GM12878 (cell line): ENCODE results near the gene ART3. TPM values are rescaled to one million over a fixed set of nuclear protein-coding genes. Genes with fewer than 3 reads are reported as not detected.

Experiments
- ATAC-seq: fragments of 200-7000 bp; cut with Tn5 transposase; 3 replicates; pipeline ENCODE4 v1.9.1; 2020; ENCODE audit warnings: mild to moderate bottlenecking, moderate library complexity
- BruUV-seq: library from RNA; stranded (reverse); fragments of 400-500 nt; replicated peaks from 2 replicates; lab custom pipeline; 2021; lab: Mats Ljungman, UMichigan
- CTCF ChIA-PET: fragments of 300-600 bp; sonication (Branson Sonifier 250); formaldehyde crosslinking; extraction: SDS; loops from one replicate; lab custom pipeline; 2021; ENCODE audit warnings: inconsistent platforms; lab: Yijun Ruan, JAX
- POLR2A ChIA-PET: fragments of 350-600 bp; formaldehyde crosslinking; extraction: SDS; loops from one replicate; lab custom pipeline; 2021; ENCODE audit warnings: inconsistent platforms; lab: Charles Lee
- RAD21 ChIA-PET: fragments of 300-600 bp; sonication (Branson Sonifier 250); formaldehyde crosslinking; loops from one replicate; lab custom pipeline; 2023; ENCODE audit warnings: antibody characterized with exemption; ENCODE audit not compliant: unreplicated experiment; lab: Charles Lee
- SMC1A ChIA-PET: fragments of 300-600 bp; sonication (Branson Sonifier 250); formaldehyde crosslinking; loops from one replicate; lab custom pipeline; 2023; ENCODE audit not compliant: unreplicated experiment, uncharacterized antibody; lab: Charles Lee
- DNase-seq: peaks from one replicate; pipeline ENCODE4 v3.0.0-alpha.2; 2011; ENCODE audit warnings: low read depth, low spot score
- FAIRE-seq: peaks from 3 replicates; lab custom pipeline; 2011; peaks lifted over from hg19 to GRCh38; lab: Jason Lieb, UNC
- H2AFZ ChIP-seq: 2 replicates; pipeline ENCODE4 v1.6.0; 2011; ENCODE audit warnings: low read depth, low read length, control low read depth; ENCODE audit not compliant: control insufficient read depth
- H3K27ac ChIP-seq: 2 replicates; pipeline ENCODE4 v1.5.1; 2011; ENCODE audit warnings: control low read depth; ENCODE audit not compliant: control insufficient read depth, insufficient read depth
- H3K27me3 ChIP-seq, 2 experiments: replicated peaks in 1 of 2; 2 replicates each; pipeline versions ENCODE4 v1.6.0 to v1.6.1; 2011; ENCODE audit warnings: low read length in 1 of 2; ENCODE audit not compliant: control insufficient read depth in 2 of 2, insufficient read depth in 2 of 2
- H3K36me3 ChIP-seq, 2 experiments: 2 replicates each; pipeline ENCODE4 v1.5.1; 2011; ENCODE audit warnings: low read length in 1 of 2; ENCODE audit not compliant: control insufficient read depth in 2 of 2, insufficient read depth in 2 of 2
- H3K4me1 ChIP-seq: 2 replicates; pipeline ENCODE4 v1.6.1; 2011; ENCODE audit warnings: mild to moderate bottlenecking, low read length, moderate library complexity, mixed read lengths; ENCODE audit not compliant: control insufficient read depth, insufficient read depth
- H3K4me2 ChIP-seq: 2 replicates; pipeline ENCODE4 v1.6.0; 2011; ENCODE audit warnings: control low read depth; ENCODE audit not compliant: control insufficient read depth, insufficient read depth
- H3K4me3 ChIP-seq: fragments of 200-600 bp; sonication (generic); 2 replicates; pipeline ENCODE4 v1.5.1; 2016
- H3K79me2 ChIP-seq: 2 replicates; pipeline ENCODE4 v1.6.0; 2011; ENCODE audit warnings: low read length; ENCODE audit not compliant: control insufficient read depth, insufficient read depth
- H3K9ac ChIP-seq: 2 replicates; pipeline ENCODE4 v1.8.0; 2011; ENCODE audit warnings: low read length, control low read depth, mixed read lengths; ENCODE audit not compliant: control insufficient read depth, insufficient read depth
- H3K9me3 ChIP-seq: replicated peaks from 3 replicates; pipeline ENCODE4 v1.5.1; 2011; ENCODE audit warnings: mild to moderate bottlenecking, low read length; ENCODE audit not compliant: control insufficient read depth, insufficient read depth
- H4K20me1 ChIP-seq: 2 replicates; pipeline ENCODE4 v1.6.0; 2011; ENCODE audit not compliant: control insufficient read depth, insufficient read depth
- ASH2L ChIP-seq: fragments of 300-600, 200-600 bp; sonication (generic); IDR thresholded peaks from 2 replicates; pipeline ENCODE4 v1.6.1; 2017; ENCODE audit warnings: low read depth, mild to moderate bottlenecking, borderline replicate concordance
- BCL11A ChIP-seq: IDR thresholded peaks from 2 replicates; pipeline ENCODE4 v1.6.1; 2011; ENCODE audit warnings: low read depth, low read length
- BCLAF1 ChIP-seq: fragments of 450-650 bp; IDR thresholded peaks from 2 replicates; pipeline ENCODE4 v1.6.1; 2017; ENCODE audit warnings: antibody characterized with exemption, mild to moderate bottlenecking, moderate library complexity
- BMI1 ChIP-seq: fragments of 450-650 bp; IDR thresholded peaks from 2 replicates; pipeline ENCODE4 v1.6.1; 2016; ENCODE audit warnings: mild to moderate bottlenecking, moderate library complexity, borderline replicate concordance
- EGR1 ChIP-seq, 2 experiments: IDR thresholded peaks; 1 replicate in 1 of 2; 2 replicates in 1 of 2; pipeline ENCODE4 v1.6.1; 2011 to 2012; ENCODE audit warnings: low read depth in 2 of 2, low read length in 2 of 2, borderline replicate concordance in 1 of 2, mild to moderate bottlenecking in 1 of 2, moderate library complexity in 1 of 2
- KLF5 ChIP-seq: fragments of 450-650 bp; IDR thresholded peaks from 2 replicates; pipeline ENCODE4 v1.6.1; 2014; ENCODE audit warnings: mild to moderate bottlenecking; ENCODE audit not compliant: partially characterized antibody
- PAX5 ChIP-seq: IDR thresholded peaks from 2 replicates; pipeline ENCODE4 v1.6.1; 2011; ENCODE audit warnings: low read depth, low read length, borderline replicate concordance
- SREBF2 ChIP-seq: IDR thresholded peaks from 2 replicates; pipeline ENCODE4 v1.6.1; 2012; ENCODE audit warnings: mild to moderate bottlenecking, low read length
- STAT1 ChIP-seq: fragments of 450-650 bp; conservative IDR thresholded peaks from 2 replicates; pipeline ENCODE4 v1.6.1; 2014; ENCODE audit warnings: antibody characterized with exemption, mild to moderate bottlenecking
- ZBED1 ChIP-seq: IDR thresholded peaks from 2 replicates; pipeline ENCODE4 v1.6.1; 2016; ENCODE audit warnings: borderline replicate concordance
- ZBTB33 ChIP-seq: fragments of 450-650 bp; IDR thresholded peaks from 2 replicates; pipeline ENCODE4 v1.6.1; 2017; ENCODE audit warnings: mild to moderate bottlenecking
- ZNF207 ChIP-seq: fragments of 450-650 bp; IDR thresholded peaks from 2 replicates; pipeline ENCODE4 v1.6.1; 2014; ENCODE audit warnings: antibody characterized with exemption, mild to moderate bottlenecking, borderline replicate concordance
- in situ Hi-C: fragments of 300-500 bp; cut with MboI; formaldehyde crosslinking; loops from 9 replicates; pipeline ENCODE4 v1.14.3; 2018; ENCODE audit warnings: mixed read lengths
- intact Hi-C: fragments of 100-400 bp; cut with micrococcal nuclease; formaldehyde crosslinking; loops from one replicate; pipeline ENCODE4 v1.14.2; 2022; ENCODE audit not compliant: unreplicated experiment
- polyA plus RNA-seq, 11 experiments: library from polyadenylated mRNA; depleted of rRNA in 4 of 11; unstranded in 6 of 11; stranded (reverse) in 5 of 11; fragments of >200 nt; fragmentation: Nextera tagmentation in 4 of 11; fragmentation: Illumina TruSeq in 1 of 11; extraction: Ambion mirVana in 4 of 11; extraction: Trizol in 1 of 11; gene quantifications; 1 replicate in 1 of 11; 2 replicates in 10 of 11; pipeline versions ENCODE4 v1.2.1 to v1.2.3, GENCODE V29; 2011 to 2016; ENCODE audit warnings: inconsistent platforms in 2 of 11, missing spikeins in 2 of 11, low read depth in 1 of 11
- total RNA-seq, 4 experiments: library from RNA; depleted of rRNA in 3 of 4; stranded (reverse); fragments of >200 nt in 3 of 4; fragmentation: Illumina TruSeq in 1 of 4; extraction: Trizol in 1 of 4; gene quantifications; 2 replicates each; pipeline versions ENCODE4 v1.2.1 to v1.2.3, GENCODE V29; 2013 to 2021

The ART3 gene
- total and polyA plus RNA-seq, 10 of the 15 experiments (the other 5 are each of a cell fraction or from before 2014, with no cell fraction given) = 0.18 to 0.50 (median 0.26) TPM; not detected in 6

GRCh38 chr4:76125816-76126215, 51.3 kb downstream of the ART3 start:
- CTCF ChIA-PET = interaction anchor here (0.7 kb wide), 1 partner anchor 58 kb away, joined by 3 read pairs; no protein-coding TSS in a partner anchor
- DNase-seq = no peak
- in situ Hi-C loops (no loop called here), intact Hi-C loops (no loop called here)
- no peak overlapping the region for H3K4me2 ChIP-seq
- H4K20me1 ChIP-seq = no peaks in the 10 kb centered on the region
- SMC1A ChIA-PET = no interaction called here
- no peak overlapping the region for H2AFZ ChIP-seq
- H3K9me3 ChIP-seq = no peaks in the 10 kb centered on the region
- POLR2A ChIA-PET = no interaction called here
- no peaks in the 10 kb centered on the region for H3K79me2 ChIP-seq
- no peaks in the 10 kb centered on the region for H3K27me3 ChIP-seq
- no peak for FAIRE-seq
- no peaks in the 10 kb centered on the region for H3K4me1 ChIP-seq
- TF ChIP-seq BCL11A (no peak), ZBED1 (no peak), BCLAF1 (no peak), ZNF207 (no peak), SREBF2 (no peak), PAX5 (no peak), STAT1 (no peak), EGR1 (IDR thresholded peaks at IDR 0.05; ENCODE audit: borderline replicate concordance in 1 of 2, low read depth in 2 of 2, low read length in 2 of 2) (no peak), BMI1 (no peak), ASH2L (no peak), ZBTB33 (no peak), KLF5 (no peak)
- TF ChIP-seq, all 136 proteins: peak for 0
- RAD21 ChIA-PET = no interaction called here
- Histone ChIP-seq H3K4me3 (no peak overlapping the region), H3K27ac (no peak overlapping the region), H3K9ac (no peak overlapping the region), H3K36me3 (peaks cover 2 to 9% of the 10 kb centered on the region in 2 experiments; a peak in 3 of 4 replicates)
- ATAC-seq = no peak
- no TSS peak for BruUV-seq
